ENCODE data around the gene ROBO3.

Gene ROBO3

GRCh38 chr11:124928942-124929665 is 63.9 kb downstream of the ROBO3 start:
- TF ChIP-seq ZFX (IDR thresholded peaks at IDR 0.05; ENCODE audit: borderline replicate concordance) = no peak
- H3K27ac ChIP-seq = no peak overlapping the region

GRCh38 chr11:124930799-124931198 is 65.6 kb downstream of the ROBO3 start:
- TF ChIP-seq CTCF (IDR thresholded peaks at IDR 0.05) (no peak), ZFX (IDR thresholded peaks at IDR 0.05; ENCODE audit: borderline replicate concordance) (no peak)
- no peak overlapping the region for H3K27ac ChIP-seq

All from 22Rv1 (cell line).